NCI-H1105 treated with DMSO at 0.1 percent for 48 hours (cell line): Measurements from ENCODE around the gene ZNF594.
"Not testable (repeated sequence)": the region's sequence is repeated elsewhere in the genome, so short reads cannot be mapped to it uniquely, and the experiment has no call there.

Experiments
- DNase-seq: peaks from one replicate; lab custom pipeline; 2025; lab: John Stamatoyannopoulos, UW

Gene ZNF594

DNA sequence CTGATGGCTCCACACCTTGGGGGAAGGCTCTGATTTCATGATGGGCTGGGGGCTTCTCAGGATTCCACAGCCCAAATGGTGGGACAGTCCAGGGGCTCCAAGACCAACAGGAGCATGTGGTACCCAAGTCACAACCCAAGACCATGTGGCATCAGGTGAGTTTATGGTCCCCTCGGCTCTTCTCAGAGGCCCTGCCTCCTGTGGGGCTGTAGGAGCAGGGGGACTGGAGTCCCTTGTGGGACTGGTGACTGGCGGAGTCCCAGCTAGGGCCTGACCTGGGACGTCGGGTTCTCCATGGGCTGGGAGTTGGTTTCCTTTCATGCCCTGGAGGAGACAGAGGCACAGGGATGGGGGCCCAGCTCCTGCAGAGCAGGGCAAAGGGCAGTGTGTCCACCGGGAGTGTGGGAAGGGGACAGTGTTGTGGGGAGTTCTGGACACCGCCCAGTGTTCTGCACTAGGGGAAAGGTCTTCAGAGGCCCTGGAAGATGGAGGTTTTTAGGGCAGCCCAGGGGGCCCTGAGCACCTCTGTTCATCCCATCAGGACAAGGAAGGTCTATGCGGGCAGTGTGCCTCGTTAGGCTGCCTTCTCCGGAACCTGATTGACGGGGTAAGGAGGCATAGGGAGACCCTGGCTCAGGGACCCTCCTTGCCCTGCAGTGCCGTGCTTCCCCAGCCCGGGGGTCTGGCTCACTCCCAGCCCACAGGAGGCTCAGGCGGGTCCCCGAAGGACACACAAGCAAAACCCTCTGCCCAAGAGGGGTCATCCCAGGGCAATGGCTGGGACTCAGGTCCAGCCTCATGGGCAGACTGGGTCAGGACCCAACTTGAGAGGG lies 54.9 kb downstream of the ZNF594 start:
- DNase-seq, result not testable (repeated sequence)

- no peak for DNase-seq
Observed at GRCh38 chr17:5135726-5136579, 55.7 kb downstream of the ZNF594 start.

DNA sequence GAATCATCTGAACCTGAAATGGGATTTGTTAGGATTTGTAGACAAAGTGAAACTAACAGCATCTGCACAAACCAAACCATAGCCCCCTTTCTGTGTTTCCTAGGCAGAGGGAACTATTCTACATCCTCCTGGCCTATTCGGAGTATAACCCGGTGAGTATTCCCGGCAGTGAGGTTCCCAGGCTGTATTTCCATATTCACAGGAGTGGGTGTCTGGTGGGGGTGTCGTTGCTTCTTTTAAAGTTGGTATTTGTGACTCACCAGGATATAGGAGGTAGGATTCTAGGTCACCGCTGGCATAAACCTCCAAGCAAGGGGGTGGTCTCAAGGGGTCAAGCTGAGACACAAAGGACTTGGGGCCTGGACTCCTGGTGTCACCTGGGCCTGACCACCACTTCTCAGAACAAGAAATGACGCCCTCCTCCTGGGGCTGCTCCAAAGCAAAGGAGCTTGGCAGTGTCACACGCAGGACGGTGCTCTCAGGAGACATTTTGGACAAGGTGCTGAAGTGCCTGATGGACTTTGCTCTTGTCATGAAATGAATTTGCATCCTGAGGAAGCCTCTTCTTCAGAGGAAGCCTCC lies 56.4 kb downstream of the ZNF594 start:
- not testable (repeated sequence) for DNase-seq

DNA sequence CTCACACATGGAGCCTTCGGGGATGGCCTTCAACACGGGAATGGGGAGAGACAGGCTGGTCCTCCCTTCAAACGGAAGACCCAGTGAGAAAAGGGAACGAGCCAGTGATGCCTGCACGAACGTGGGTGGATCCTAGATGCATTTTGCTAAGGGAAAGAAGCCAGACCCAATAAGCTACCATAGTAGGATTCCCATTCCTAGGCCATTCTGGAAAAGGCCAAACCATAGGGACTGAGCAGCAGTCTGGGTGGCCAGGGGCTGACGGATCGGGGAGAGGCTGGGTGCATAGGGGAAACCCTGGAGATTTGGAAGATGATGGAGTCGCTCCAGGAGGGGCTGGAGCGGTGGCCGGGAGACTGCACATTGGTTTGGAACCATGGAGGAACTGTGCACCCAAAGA lies 57.1 kb downstream of the ZNF594 start:
- DNase-seq, result not testable (repeated sequence)

DNA sequence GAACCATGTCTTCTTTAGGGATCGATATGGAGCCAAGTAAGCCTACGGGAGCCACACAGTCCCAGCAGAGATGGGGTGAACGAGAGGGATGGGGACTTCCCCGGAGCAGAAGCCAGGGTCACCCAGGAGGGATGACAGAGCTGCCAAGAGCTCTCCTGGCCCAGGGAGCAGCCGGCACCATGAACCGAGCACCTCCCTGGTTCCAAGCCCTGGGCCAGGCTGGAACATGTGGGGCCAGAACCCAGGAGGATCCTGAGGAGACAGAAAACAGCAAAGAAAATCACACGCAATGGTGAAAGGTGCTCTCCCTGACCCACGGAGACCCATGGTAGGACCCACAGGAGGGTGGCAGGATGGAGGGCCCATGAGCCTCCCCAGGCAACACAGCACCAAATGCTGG lies 57.7 kb downstream of the ZNF594 start:
- not testable (repeated sequence) for DNase-seq

DNA sequence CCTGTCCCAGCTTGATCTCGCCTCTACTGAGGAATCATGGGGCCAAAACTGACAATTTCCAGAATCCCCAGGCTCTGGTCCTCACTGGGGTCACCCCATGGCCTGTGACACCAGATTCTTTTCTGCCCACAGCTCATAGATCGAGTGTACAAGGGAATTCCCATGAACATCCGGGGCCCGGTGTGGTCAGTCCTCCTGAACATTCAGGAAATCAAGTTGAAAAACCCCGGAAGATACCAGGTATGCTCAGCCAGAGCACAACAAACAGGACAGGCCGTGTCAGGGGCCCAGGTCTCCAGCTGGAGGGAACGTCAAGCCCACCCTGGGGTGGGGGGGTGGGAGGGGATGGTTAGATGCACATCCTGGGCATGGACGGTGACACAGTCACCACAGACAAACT lies 58.4 kb downstream of the ZNF594 start:
- no peak for DNase-seq

GRCh38 chr17:5132503-5133225 lies 59.0 kb downstream of the ZNF594 start:
- not testable (repeated sequence) for DNase-seq

GRCh38 chr17:5131799-5132502 lies 59.7 kb downstream of the ZNF594 start:
- not testable (repeated sequence) for DNase-seq

DNA sequence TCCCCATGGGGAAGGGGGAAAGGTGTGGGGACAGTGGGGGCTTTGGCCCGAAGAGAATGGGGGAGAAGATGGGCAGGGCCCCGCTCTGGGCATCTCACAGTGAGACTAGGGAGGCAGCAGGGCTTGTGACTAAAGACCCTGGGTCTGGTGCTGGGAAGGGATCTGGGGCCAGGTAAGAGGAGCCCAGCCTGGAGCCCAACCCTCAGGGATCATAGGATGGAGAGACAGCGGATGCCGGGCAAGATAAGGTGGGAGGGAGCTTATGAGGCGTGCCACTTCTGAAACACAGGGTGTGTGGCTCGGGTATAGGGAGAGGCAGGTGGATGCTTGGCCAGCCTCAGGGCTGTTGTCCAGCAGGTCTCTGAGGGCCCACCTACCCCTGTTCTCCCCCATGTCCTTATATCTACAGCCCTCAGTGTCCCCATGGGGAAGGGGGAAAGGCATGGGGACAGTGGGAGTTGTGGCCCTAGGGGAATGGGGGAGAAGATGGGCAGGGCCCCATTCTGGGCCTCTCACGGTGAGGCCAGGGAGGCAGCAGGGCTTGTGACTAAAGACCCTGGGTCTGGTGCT lies 60.4 kb downstream of the ZNF594 start:
- no peak for DNase-seq

DNA sequence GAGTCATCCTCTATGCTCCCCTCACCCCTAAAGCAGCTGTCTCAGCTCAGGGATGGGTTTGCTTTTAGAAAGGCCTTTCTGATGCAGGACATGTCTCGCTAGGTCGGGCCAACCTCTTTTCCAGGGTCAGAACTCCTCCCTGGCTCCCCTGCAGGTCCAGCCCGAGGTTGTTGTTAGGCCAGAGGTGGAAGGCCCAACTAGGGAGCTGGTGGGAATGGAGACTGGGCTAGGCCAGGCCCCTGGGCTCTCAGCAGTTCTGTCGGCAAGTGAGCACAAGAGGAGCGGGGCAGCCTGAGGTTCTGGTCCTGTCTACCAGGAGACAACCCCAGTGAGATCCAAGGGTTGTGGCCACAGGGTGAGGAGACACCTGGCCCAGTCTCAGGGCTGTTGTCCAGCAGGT lies 61.0 kb downstream of the ZNF594 start:
- not testable (repeated sequence) for DNase-seq

DNA sequence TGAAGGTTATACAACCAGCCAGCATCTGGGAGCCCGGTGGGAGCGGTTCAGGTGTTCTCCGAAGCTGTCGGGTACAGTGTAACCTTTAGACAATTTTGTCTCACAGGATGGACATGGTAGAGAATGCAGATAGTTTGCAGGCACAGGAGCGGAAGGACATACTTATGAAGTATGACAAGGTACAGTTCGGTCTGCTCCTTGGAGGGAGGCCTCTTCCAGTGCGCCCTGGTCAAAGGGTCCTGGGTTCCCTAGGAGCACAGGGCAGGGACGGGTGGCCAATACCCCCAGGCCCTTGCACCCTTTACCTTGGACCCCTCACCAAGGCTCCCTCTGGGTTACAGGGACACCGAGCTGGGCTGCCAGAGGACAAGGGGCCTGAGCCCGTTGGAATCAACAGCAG lies 61.4 kb downstream of the ZNF594 start:
- not testable (repeated sequence) for DNase-seq

- DNase-seq, result not testable (repeated sequence)
Observed at GRCh38 chr17:5129770-5130169, 61.9 kb downstream of the ZNF594 start.
